ENCODE measurements around the gene SUSD1. TPM values are rescaled to one million over a fixed set of nuclear protein-coding genes. Genes with fewer than 3 reads are reported as not detected.

The SUSD1 gene
- total and polyA plus RNA-seq, 9 of the 15 experiments (the other 6 are each of a cell fraction or from before 2014, with no cell fraction given): 10.9 to 44.4 (median 36.1) TPM

- TF ChIP-seq ZKSCAN8 (CRISPR knock-in tag; IDR thresholded peaks at IDR 0.05) (peak; percentile 4; the same call in 1 of the 2 replicates), ZNF584 (CRISPR knock-in tag; IDR thresholded peaks at IDR 0.05; ENCODE audit: low read depth) (0 out of 2 replicates have a peak, but pooled peaks have one; percentile 46), ZKSCAN1 (IDR thresholded peaks at IDR 0.05; ENCODE audit: low read depth, low read length) (no peak), JUNB (CRISPR knock-in tag; conservative IDR thresholded peaks at IDR 0.05) (no peak)
These were observed 759 bp upstream of the SUSD1 start (continued) for GRCh38 chr9:112175796-112176315.

- H3K4me1 ChIP-seq (replicated peaks in 1 of 2; ENCODE audit: control insufficient read depth in 2 of 2, insufficient read depth in 2 of 2, low read length in 2 of 2): peaks cover 54 to 70% of the 10 kb centered on the region in 2 experiments
- peak; percentile 86 to 93 (median 90) for DNase-seq (ENCODE audit: extremely low read depth in 1 of 4, low spot score in 3 of 4)
- peaks cover 62% of the 10 kb centered on the region for H3K79me2 ChIP-seq (ENCODE audit: control insufficient read depth, insufficient read depth, low read length)
- H3K4me3 ChIP-seq: peak overlapping the region; percentile 60
- peak overlapping the region; percentile 52 for H2AFZ ChIP-seq (ENCODE audit: low read depth, low read length)
- peak overlapping the region; percentile 93 to 98 for H3K9ac ChIP-seq (ENCODE audit: insufficient read depth in 1 of 2, low read depth in 2 of 2, low read length in 2 of 2)
- H3K4me2 ChIP-seq (ENCODE audit: insufficient read depth, low read length): peak overlapping the region; percentile 99
- no peaks in the 10 kb centered on the region for H3K9me1 ChIP-seq (ENCODE audit: control insufficient read depth, insufficient read depth, low read length)
- no peaks in the 10 kb centered on the region for H3K9me3 ChIP-seq (replicated peaks; ENCODE audit: control insufficient read depth, insufficient read depth, low read depth, low read length)
- WGBS (ENCODE audit: insufficient coverage, low coverage, missing lambda C conversion rate): 2% methylated on average over 30 of the region's 42 CpGs
- H4K20me1 ChIP-seq (replicated peaks; ENCODE audit: control insufficient read depth, insufficient read depth, low read length): no peaks in the 10 kb centered on the region; the same call in 1 of the 2 replicates
- ChIA-PET POLR2A (interaction anchor here (0.6 to 5.3 kb wide), 5 partner anchors 10 to 1918 kb away, joined by 3 to 34 read pairs (median 3); partner anchors contain the start of gene TXN), CTCF (ENCODE audit: low intra/inter-chr PET ratio) (no interaction called here)
- H3K27ac ChIP-seq (ENCODE audit: extremely low read depth, low read depth, low read length): peak overlapping the region; percentile 99
- peak; percentile 80 for ATAC-seq
- FAIRE-seq: no peak
- in situ Hi-C loops (cut with MboI): no loop called here
- H3K27me3 ChIP-seq (ENCODE audit: control insufficient read depth in 2 of 2, insufficient read depth in 2 of 2, low read length in 2 of 2): no peaks in the 10 kb centered on the region
- BruUV-seq (replicated peaks): no TSS peak
- intact Hi-C loops (cut with micrococcal nuclease): loop anchor here (5.0 kb wide), 3 partner anchors 48 to 138 kb away; no protein-coding TSS in a partner anchor
- H3K36me3 ChIP-seq (ENCODE audit: control insufficient read depth, insufficient read depth, low read length): peaks cover 39% of the 10 kb centered on the region
- no peak for TF ChIP-seq RFX5 (IDR thresholded peaks at IDR 0.05; ENCODE audit: low read depth, low read length)
- no peak for TF ChIP-seq SIRT6 (IDR thresholded peaks at IDR 0.05; ENCODE audit: low read depth, low read length)
- no peak for TF ChIP-seq RBM22 (IDR thresholded peaks at IDR 0.05; ENCODE audit: low read depth, low read length, poor library complexity, severe bottlenecking)
- TF ChIP-seq SMAD1 (IDR thresholded peaks at IDR 0.05; ENCODE audit: low read depth, low read length, partially characterized antibody): no peak
- TF ChIP-seq TEAD4 (IDR thresholded peaks at IDR 0.05; ENCODE audit: low read length): peak; percentile 36; the same call in 1 of the 2 replicates
- TF ChIP-seq TEAD4 (CRISPR knock-in tag; IDR thresholded peaks at IDR 0.05; ENCODE audit: borderline replicate concordance): no peak
- no peak for TF ChIP-seq NR0B1 (IDR thresholded peaks at IDR 0.05; ENCODE audit: partially characterized antibody)
- no peak for TF ChIP-seq RHOXF2B (CRISPR knock-in tag; conservative IDR thresholded peaks at IDR 0.05)
- TF ChIP-seq RBM34 (IDR thresholded peaks at IDR 0.05; ENCODE audit: borderline replicate concordance, insufficient read depth, low read length): no peak
- TF ChIP-seq TFAP4 (CRISPR knock-in tag; IDR thresholded peaks at IDR 0.05; ENCODE audit: borderline replicate concordance): peak; percentile 41; the same call in 1 of the 2 replicates
- TF ChIP-seq ZNF398 (CRISPR knock-in tag; IDR thresholded peaks at IDR 0.05): no peak
- 0 out of 4 replicates have a peak, but pooled peaks of 1 of the 2 experiments have one; percentile 15 for TF ChIP-seq ARNT (IDR thresholded peaks at IDR 0.05)
These were observed 704 bp downstream of the SUSD1 start for GRCh38 chr9:112174222-112174964.

Data from K562 (cell line).